ENCODE results near the gene VCP. TPM values are rescaled to one million over a fixed set of nuclear protein-coding genes. Genes with fewer than 3 reads are reported as not detected.

Gene VCP
- total RNA-seq, 6 experiments from 2014 or later: 108 to 159 (median 138) TPM

DNA sequence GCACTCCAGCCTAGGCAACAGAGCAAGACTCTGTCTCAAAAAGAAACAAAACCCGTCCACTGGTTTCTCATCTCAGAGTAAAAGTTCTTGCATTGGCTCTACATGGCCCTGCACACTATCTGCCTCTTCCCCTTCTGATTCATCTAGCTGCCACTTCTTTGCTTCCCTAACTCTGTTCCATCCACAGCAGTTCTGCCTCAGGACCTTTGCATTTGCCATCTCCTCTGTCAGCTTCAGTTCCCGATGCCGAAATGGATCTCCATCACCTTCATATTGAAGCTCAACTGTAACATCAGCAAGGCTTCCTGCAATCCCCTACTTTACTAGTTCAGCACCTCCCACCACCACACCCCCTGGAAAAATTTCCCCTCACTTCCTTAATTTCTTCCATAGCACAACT lies 25.1 kb upstream of the VCP start:
- ATAC-seq (no peak), DNase-seq (no peak)
- 88% methylated on average over 2 of the region's 3 CpGs for WGBS (ENCODE audit: insufficient coverage, low coverage, low lambda C conversion rate, missing lambda C conversion rate)
- H3K27me3 ChIP-seq: no peaks in the 10 kb centered on the region
- H3K4me1 ChIP-seq: peaks cover 0 to 22% (median 5%) of the 10 kb centered on the region in 4 donors
- H3K27ac ChIP-seq: no peak overlapping the region
- TF ChIP-seq POLR2A (IDR thresholded peaks at IDR 0.05): no peak
- TF ChIP-seq, protein P1, sequence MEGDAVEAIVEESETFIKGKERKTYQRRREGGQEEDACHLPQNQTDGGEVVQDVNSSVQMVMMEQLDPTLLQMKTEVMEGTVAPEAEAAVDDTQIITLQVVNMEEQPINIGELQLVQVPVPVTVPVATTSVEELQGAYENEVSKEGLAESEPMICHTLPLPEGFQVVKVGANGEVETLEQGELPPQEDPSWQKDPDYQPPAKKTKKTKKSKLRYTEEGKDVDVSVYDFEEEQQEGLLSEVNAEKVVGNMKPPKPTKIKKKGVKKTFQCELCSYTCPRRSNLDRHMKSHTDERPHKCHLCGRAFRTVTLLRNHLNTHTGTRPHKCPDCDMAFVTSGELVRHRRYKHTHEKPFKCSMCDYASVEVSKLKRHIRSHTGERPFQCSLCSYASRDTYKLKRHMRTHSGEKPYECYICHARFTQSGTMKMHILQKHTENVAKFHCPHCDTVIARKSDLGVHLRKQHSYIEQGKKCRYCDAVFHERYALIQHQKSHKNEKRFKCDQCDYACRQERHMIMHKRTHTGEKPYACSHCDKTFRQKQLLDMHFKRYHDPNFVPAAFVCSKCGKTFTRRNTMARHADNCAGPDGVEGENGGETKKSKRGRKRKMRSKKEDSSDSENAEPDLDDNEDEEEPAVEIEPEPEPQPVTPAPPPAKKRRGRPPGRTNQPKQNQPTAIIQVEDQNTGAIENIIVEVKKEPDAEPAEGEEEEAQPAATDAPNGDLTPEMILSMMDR (IDR thresholded peaks at IDR 0.05): no peak
- H3K9me3 ChIP-seq: no peaks in the 10 kb centered on the region
- H3K36me3 ChIP-seq: peaks cover 0 to 24% (median 4%) of the 10 kb centered on the region in 4 donors
- H3K4me3 ChIP-seq: no peak overlapping the region
- intact Hi-C loops (cut with DNase I): no loop called here

DNA sequence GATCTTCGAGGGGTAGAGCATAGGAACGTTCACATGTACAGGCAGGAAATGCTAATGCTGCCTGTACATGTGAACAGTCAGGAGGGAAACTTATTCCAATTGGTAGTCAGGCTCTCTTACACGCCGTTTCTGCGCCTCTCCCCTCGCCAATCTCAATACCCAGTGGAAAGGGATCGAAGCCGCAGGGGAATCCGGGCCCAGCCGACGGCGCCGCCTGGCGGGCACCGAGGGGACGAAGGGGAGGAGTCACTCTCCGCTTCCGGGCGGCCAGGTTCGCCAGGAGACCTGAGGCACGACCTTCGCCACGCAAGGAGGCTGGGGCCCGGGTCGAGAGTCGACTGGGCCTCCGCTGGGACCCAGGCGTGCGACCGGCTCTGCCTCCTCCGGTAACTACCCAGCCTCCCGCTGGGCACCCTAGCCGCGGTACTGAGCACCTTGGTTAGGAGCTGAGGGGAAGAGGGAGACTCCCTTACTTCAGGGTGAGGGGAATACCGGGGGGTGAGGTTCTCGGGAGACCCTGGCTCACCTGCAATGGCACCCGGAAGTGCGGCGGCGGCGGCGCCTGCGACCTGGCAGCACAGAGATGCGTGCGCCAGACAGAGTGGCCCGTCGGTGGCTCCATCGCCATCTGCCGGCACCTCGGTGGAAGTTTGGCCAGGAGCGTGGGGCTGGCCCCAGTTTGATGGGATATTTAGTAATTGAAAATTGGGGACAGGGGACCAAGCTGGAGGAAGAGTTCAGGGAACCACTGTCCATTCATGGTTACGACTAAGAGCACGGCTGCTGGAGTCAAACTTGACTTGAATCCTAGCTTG lies 23.8 kb upstream of the VCP start, which contains the start of gene PIGO:
Gene PIGO, minus strand, starts transcription at position 557 of the 815 bp plus-strand sequence. CDS start 1,026 bp downstream, outside the sequence.
- 0% methylated on average over 30 of the region's 53 CpGs for WGBS (ENCODE audit: insufficient coverage, low coverage, low lambda C conversion rate, missing lambda C conversion rate)

DNA sequence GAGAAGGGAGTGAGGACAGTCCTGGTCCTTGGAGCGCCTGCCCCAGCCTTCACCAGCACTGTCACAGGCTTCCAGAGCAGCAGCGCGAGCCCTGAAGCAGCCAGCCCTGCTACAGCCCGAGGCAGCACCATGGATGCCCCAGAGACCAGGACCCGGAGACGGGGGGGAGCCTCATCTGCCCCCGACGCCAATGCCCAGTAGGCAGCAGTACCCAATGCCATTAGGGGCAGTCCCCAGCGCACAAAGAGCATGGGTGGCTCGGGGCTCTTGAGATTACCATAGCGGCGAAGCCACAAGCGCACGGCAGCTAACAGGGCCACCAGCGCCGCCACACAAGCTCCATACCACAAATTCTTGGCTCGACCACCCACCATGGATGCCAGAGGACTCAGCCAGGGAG lies 19.1 kb upstream of the VCP start:
- ATAC-seq (no peak), DNase-seq (no peak)
- no peak overlapping the region for H3K27ac ChIP-seq
- H3K9me3 ChIP-seq: no peaks in the 10 kb centered on the region
- peaks cover 0 to 40% (median 12%) of the 10 kb centered on the region in 4 donors for H3K36me3 ChIP-seq
- 95% methylated on average over 4 of the region's 17 CpGs for WGBS (ENCODE audit: insufficient coverage, low coverage, low lambda C conversion rate, missing lambda C conversion rate)
- H3K27me3 ChIP-seq: no peaks in the 10 kb centered on the region
- H3K4me1 ChIP-seq: peaks cover 0 to 8% (median under 1%) of the 10 kb centered on the region in 4 donors
- H3K4me3 ChIP-seq: no peak overlapping the region
- TF ChIP-seq POLR2A (IDR thresholded peaks at IDR 0.05): no peak
- TF ChIP-seq, protein P1 (IDR thresholded peaks at IDR 0.05): no peak
- intact Hi-C loops (cut with DNase I): no loop called here

More for the DNA sequence above, 23.8 kb upstream of the VCP start, which contains the start of gene PIGO:
- intact Hi-C loops (cut with DNase I): no loop called here
- H3K27me3 ChIP-seq: no peaks in the 10 kb centered on the region
- ATAC-seq (peak; percentile 94 to 97 (median 95)), DNase-seq (peak; percentile 92 to 94 (median 93))
- peaks cover 0 to 27% (median 4%) of the 10 kb centered on the region in 4 donors for H3K36me3 ChIP-seq
- H3K9me3 ChIP-seq: no peaks in the 10 kb centered on the region
- peak within 1 kb of the TSS; percentile 95 to 97 (median 97) for H3K27ac ChIP-seq
- peak; percentile 82 for TF ChIP-seq POLR2A (IDR thresholded peaks at IDR 0.05)
- TF ChIP-seq, protein P1 (IDR thresholded peaks at IDR 0.05): peak; percentile 72 to 76 (median 74)
- peak within 1 kb of the TSS; percentile 83 to 93 (median 85) for H3K4me3 ChIP-seq
- H3K4me1 ChIP-seq: peaks cover 0 to 12% (median 3%) of the 10 kb centered on the region in 4 donors

DNA sequence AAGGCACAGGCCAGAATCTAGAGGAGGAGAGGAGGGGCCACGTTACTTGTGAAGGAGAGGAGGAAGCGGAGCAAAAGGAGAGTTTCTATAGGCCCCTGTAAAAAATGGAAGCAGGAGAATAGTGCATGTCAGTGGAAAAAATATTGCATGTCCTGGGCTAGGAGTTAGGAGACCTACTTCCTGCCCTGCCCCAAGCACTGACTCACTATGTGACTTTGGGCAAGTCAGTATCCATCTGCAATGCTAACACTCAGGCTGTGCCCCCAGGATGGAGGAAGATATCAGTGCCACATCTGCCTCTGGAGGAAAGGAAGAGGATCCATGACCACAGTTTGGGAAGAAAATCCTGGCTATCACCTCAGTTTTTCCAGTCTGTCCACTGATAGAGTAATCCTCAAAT lies 17.0 kb upstream of the VCP start:
- DNase-seq (no peak), ATAC-seq (no peak)
- H3K27me3 ChIP-seq: no peaks in the 10 kb centered on the region
- no peaks in the 10 kb centered on the region for H3K4me1 ChIP-seq
- no peaks in the 10 kb centered on the region for H3K9me3 ChIP-seq
- WGBS (ENCODE audit: insufficient coverage, low coverage, low lambda C conversion rate, missing lambda C conversion rate): 100% methylated on average over 2 of the region's 2 CpGs
- no peak for TF ChIP-seq POLR2A (IDR thresholded peaks at IDR 0.05)
- TF ChIP-seq, protein P1 (IDR thresholded peaks at IDR 0.05): no peak
- intact Hi-C loops (cut with DNase I): no loop called here
- H3K36me3 ChIP-seq: peaks cover 0 to 40% (median 12%) of the 10 kb centered on the region in 4 donors
- H3K4me3 ChIP-seq: no peak overlapping the region
- H3K27ac ChIP-seq: no peak overlapping the region

Data from right lobe of liver (tissue), 6 donors.